GM21515 (cell line): ENCODE results near the gene WDTC1.
"Not testable (repeated sequence)": the region's sequence is repeated elsewhere in the genome, so short reads cannot be mapped to it uniquely, and the experiment has no call there.

Experiments used
- ATAC-seq: cut with Tn5 transposase; IDR thresholded peaks from one replicate; pipeline ENCODE4 v1.9.1; 2021; ENCODE audit not compliant: unreplicated experiment

WDTC1 gene

GRCh38 chr1:27234049-27234882, at the start of gene WDTC1:
TSS of gene WDTC1 (plus strand) at chr1:27234632. CDS start at chr1:27261055, 26,423 bp downstream.
- ATAC-seq, result peak; percentile 90

DNA sequence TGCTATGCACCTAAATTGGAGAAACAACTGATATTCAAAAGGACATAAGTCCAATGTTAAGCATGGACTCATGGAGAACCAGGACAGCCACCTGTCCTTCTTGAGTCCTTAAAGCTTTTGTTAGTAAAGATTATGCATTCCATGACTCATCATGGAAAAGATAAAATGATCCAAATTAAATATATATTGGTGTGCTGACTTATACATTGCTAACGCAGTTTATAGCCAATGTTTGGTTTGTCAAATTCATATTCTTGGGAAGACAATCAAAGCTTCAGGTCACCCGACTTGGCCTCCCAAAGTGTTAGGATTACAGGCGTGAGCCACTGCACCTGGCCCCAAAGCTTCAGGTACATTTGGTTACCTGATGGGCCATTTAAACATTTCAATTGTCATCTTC, 49.8 kb upstream of the WDTC1 start:
- not testable (repeated sequence) for ATAC-seq

DNA sequence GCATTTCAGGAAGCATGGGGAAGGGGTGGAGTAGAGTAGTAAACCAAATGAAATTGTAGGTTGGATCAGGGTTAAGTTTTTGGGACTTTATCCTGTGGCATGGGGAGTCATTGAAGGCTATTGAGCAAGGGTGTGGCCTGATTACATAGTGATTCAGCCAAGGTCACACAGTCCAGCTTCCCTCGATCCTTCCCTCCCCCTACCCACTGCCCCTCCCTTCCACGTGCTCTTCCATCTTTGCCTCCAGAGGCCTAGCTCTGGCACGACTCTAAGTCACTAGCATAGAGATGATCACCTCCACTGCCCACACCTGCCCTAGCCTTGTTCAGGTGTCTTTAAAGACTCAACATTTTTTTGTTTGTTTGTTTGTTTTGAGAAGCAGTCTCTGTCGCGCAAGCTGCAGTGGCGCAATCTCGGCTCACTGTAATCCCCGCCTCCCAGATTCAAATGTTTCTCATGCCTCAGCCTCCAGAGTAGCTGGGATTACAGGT, 42.3 kb upstream of the WDTC1 start:
- no peak for ATAC-seq

DNA sequence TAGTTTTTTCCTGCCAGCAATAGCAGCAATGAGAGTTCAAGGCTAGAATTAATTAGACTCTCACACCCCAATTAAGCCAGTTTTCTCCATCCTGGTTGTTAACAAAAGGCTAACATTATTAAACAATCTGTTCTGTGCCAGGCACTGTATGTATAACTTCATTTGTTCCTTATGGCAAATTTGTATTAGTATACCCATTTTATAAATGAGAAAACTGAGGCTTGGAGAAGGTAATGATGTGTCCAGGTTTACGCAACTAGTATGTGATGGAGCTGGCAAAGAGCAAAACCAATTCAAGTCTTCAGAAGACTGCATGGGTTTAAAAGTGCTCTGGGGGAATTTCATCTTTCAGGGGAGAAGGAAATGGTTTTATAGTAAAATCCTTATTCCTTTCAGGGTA, 41.2 kb upstream of the WDTC1 start:
- no peak for ATAC-seq

GRCh38 chr1:27201295-27201694, 33.1 kb upstream of the WDTC1 start:
- no peak for ATAC-seq

DNA sequence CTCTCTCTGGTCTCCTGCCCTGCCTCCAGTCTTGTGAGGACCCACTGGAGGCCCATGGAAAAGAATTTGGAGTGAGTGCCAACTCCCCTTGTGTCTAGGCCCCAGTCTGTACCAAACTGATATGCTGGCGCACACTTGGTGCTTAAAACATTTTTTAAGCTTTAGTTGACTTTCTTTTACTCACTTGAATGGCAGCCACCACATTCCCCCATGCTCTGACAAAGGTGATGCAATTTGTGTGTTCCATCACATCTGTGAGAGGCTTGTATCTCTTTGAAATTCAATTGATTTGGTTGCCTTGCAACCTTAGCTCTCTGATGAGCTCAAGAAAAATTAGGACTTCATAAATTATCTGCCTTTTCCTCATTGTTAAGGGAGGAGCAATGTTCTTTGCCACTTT, 30.5 kb upstream of the WDTC1 start:
- ATAC-seq, result no peak

GRCh38 chr1:27207238-27207637, 27.2 kb upstream of the WDTC1 start:
- ATAC-seq, result not testable (repeated sequence)

- not testable (repeated sequence) for ATAC-seq
Measured at GRCh38 chr1:27208143-27208850, 26.1 kb upstream of the WDTC1 start.

- ATAC-seq, result no peak
Measured at GRCh38 chr1:27216466-27216865, 18.0 kb upstream of the WDTC1 start.

DNA sequence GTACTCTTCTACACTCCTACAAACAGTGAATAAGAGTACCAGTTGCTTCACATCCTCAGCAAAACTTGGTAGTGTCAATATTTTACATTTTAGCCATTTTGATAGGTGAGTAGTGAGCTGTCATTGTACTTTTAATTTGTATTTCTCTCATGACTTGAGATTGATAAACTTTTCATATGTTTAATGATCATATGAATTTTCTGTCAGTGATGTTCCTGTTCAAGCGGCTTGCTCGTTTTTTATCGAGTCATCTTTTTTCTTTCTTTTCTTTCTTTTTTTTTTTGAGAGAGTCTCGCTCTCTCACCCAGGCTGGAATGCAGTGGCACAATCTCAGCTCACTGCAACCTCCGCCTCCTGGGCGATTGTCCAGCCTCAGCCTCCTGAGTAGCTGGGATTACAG, 17.0 kb upstream of the WDTC1 start:
- no peak for ATAC-seq

DNA sequence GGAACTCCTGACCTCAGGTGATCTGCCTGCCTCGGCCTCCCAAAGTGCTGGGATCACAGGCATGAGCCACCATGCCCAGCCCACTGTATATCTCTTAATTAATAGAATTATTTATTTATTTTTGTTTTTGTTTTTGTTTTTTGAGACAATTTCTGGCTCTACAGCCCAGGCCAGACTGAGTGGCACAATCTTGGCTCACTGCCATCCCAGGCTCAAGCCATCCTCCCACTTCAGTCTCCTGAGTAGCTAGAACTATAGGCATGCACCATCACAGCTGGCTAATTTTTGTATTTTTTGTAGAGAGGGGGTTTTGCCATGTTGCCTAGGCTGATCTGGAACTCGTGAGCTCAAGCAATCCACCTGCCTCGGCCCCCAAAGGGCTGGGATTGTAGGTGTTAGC, 15.7 kb upstream of the WDTC1 start:
- no peak for ATAC-seq

DNA sequence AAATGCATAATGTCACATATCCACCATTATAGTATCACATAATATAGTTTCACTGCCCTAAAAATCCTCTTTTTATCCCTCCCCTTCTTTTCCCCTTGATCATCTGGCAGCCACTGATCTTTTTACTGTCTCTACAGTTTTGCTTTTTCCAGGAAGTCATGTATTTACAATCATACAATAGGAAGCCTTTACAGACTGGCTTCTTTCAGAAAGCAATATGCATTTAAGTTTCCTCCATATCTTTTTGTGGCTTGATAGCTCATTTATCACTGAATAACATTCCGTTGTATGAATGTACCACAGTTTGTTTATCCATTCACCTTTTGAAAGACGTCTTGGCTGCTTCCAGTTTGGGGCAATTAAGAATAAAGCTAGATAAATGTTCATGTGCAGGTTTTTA, 14.3 kb upstream of the WDTC1 start:
- ATAC-seq, result no peak

DNA sequence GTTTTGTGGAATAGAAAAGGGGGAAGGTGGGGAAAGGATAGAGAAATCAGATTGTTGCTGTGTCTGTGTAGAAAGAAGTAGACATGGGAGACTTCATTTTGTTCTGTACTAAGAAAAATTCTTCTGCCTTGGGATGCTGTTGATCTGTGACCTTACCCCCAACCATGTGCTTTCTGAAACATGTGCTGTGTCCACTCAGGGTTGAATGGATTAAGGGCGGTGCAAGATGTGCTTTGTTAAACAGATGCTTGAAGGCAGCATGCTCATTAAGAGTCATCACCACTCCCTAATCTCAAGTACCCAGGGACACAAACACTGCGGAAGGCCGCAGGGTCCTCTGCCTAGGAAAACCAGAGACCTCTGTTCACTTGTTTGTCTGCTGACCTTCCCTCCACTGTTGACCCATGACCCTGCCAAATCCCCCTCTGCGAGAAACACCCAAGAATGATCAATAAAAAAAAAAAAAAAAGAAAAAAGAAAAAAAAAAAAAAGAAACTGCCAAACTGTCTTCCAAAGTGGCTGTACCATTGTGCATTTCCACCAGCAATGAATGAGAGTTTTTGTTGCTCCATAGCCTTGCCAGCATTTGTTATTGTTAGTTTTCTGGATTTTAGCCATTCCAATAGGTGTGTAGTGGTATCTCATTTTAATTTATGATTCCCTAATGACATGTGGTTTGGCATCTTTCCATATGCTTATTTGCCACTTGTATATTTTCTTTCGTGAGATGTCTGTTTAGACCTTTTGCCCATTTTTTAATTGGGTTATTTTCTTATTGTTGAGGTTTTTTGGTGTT, 13.5 kb upstream of the WDTC1 start:
- ATAC-seq, result not testable (repeated sequence)

DNA sequence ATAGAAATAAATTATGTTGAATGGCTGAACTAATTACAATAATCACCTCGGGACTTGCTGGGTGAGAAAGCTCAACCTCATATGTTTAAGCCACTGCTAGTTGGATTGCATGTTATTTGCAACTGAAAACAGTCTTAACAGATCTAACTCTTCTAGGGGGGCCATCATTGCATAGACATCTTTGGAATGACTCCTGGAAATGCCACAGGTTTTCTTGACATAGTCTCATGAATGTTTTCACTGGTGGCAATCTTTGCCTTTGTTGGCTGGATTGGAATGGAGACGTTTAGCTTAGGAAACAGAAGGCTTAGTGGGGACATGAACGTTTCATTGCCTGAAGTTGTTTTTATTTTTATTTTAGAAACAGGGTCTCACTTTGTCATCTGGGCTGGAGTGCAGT, 8.8 kb upstream of the WDTC1 start:
- ATAC-seq, result no peak

DNA sequence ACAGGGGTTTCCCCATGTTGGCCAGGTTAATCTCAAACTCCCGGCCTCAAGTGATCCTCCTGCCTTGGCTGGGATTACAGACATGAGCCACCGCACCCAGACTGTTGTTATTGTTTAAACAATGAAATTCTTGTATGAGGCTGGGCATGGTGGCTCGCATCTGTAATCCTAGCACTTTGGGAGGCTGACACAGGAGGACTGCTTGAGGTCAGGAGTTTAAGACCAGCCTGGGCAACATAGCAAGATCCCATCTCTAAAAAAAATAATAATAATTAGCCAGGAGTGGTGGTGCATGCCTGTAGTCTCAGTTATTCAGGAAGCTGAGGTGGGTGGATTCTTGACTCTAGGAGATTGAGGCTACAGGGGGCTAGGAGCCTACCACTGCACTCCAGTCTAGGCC, 6.7 kb upstream of the WDTC1 start:
- no peak for ATAC-seq

DNA sequence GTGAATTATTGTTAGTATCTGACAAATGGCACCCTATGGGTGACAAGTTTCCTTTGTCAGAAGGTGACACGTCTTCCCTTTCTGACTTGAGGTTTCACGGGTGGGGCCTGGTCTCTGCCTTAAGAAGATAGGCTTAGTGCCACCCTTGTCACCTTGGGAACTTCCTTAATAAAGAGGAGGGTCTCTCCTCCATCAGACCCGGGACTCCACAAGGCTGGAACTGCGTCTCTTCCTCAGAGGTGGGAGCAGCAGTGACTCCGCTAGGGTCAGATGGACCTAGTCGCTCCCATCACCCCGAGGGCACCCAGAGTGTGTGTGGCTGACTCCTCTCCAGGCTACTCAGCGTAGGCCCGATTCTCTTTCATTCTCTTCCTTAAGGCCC, 774 bp upstream of the WDTC1 start:
- ATAC-seq, result no peak

GRCh38 chr1:27235827-27236226, 1.4 kb downstream of the WDTC1 start:
- no peak for ATAC-seq

- ATAC-seq, result no peak
Measured at GRCh38 chr1:27237112-27237511, 2.7 kb downstream of the WDTC1 start.

DNA sequence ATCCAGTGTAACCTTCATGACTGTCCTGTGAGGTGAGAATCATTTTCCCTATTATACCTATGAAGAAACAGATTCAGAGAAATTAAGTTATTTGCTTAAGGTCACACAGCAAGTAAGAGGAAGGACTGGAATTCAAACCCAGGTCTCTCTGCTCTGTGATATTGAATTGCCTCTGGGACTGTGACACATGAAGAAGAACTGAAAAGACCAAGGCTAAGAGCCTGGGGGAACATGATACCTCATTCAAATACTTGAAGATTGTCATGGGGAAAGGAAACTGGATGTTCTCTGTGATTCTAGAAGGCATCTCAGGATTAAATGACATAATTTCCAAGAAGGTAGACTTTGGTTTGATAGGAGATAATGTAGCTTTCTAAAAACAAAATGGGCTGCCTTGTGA, 3.6 kb downstream of the WDTC1 start:
- no peak for ATAC-seq

DNA sequence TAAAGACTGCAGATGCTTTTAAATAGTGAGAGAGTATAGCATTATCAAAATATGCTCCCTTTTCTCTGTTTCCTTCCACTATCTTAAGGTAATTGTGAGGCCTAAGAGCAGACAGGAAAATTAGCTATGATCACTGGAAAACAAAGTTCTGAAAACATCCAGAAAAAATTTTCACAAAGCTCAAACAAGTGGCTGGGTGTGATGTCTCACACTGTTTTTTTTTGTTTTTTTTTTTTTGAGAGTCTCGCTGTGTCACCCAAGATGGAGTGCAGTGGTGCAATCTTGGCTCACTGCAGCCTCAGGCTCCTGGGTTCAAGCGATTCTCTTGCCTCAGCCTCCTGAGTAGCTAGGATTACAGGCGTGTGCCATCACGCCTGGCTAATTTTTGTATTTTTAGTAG, 7.2 kb downstream of the WDTC1 start:
- no peak for ATAC-seq

DNA sequence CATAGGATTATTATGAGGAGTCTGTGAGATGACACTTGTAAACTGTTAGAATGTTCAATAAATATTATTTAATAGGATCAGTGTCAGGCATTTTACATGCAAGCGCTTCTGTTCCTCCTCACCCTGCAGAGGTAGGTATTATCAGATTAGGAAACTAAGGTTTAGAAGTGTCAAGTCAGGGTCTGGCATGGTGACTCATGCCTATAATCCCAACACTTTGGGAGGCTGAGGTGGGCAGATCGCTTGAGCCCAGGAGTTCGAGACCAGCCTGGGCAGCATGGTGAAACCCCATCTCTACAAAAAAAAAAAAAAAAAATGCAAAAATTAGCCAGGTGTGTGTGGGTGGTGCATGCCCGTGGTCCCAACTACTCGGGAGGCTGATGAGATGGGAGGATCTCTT, 9.2 kb downstream of the WDTC1 start:
- not testable (repeated sequence) for ATAC-seq
